ENCODE measurements around the gene NIP7. TPM values are rescaled to one million over a fixed set of nuclear protein-coding genes. Genes with fewer than 3 reads are reported as not detected.

The NIP7 gene
- total RNA-seq, 1 experiment from 2014 or later, result 72.8 TPM

DNA sequence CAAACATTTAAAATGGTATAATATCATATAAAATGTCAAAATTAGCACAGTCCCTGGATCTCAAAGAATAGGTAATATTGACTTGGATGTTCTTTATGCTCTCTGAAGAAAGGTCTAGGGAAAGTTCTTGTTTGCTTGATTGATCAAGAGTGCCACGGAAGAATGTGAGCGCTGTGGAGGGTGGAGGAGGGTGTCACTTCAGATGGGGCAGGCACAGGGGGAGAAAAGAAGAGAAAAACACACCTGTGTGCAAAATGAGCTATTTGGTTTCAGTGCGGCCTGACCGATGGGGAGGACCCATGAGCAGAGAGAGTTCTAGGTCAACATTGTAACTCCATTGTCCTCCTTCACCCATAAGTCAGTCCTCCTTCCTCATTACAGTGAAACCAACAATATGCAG is 37.3 kb upstream of the NIP7 start:
- H3T11ph ChIP-seq (ENCODE audit: low read length), result no peak overlapping the region
- H3K27me3 ChIP-seq (ENCODE audit: insufficient read depth, low read length), result no peaks in the 10 kb centered on the region
- H3K9ac ChIP-seq (ENCODE audit: extremely low read depth, insufficient read length, low read length), result no peak overlapping the region
- no peak overlapping the region for H3K23ac ChIP-seq (ENCODE audit: insufficient read length, low read depth, low read length)
- no CpG with 5 or more reads among the region's 4 CpGs for WGBS (ENCODE audit: extremely low coverage, insufficient read length, low lambda C conversion rate)
- no peak overlapping the region for H2BK15ac ChIP-seq (ENCODE audit: low read depth, low read length)
- H3K4me1 Mint-ChIP-seq, result no peaks in the 10 kb centered on the region
- no peaks in the 10 kb centered on the region for H4K20me1 ChIP-seq (ENCODE audit: control insufficient read depth, insufficient read depth, insufficient read length)
- H4K8ac ChIP-seq (replicated peaks; ENCODE audit: insufficient read length, low read depth, low read length), result no peak overlapping the region
- no peak overlapping the region for H4K91ac ChIP-seq (ENCODE audit: insufficient read length, low read depth, low read length)
- H2BK5ac ChIP-seq (ENCODE audit: insufficient read length, low read length), result no peak overlapping the region
- peaks cover 0 to 18% (median 4%) of the 10 kb centered on the region in 3 experiments; a peak in 6 of 7 replicates for H3K36me3 Mint-ChIP-seq (ENCODE audit: insufficient read depth in 1 of 3, low read depth in 3 of 3)
- H3K79me1 ChIP-seq (ENCODE audit: insufficient read depth, low read depth, low read length, poor library complexity, severe bottlenecking), result no peaks in the 10 kb centered on the region
- H3K9me3 Mint-ChIP-seq, result no peaks in the 10 kb centered on the region
- no peaks in the 10 kb centered on the region for H3K79me2 ChIP-seq (ENCODE audit: insufficient read depth, low read length)
- H2BK120ac ChIP-seq (ENCODE audit: low read depth, low read length, poor library complexity, severe bottlenecking), result no peak overlapping the region
- no peak for DNase-seq
- no peak overlapping the region for H3K27ac ChIP-seq (ENCODE audit: insufficient read length, low read depth, low read length)
- peak overlapping the region in 1 of 3 experiments; percentile 22; a peak in 1 of 7 replicates for H3K27ac Mint-ChIP-seq
- no peak overlapping the region for H3K4me2 ChIP-seq (ENCODE audit: insufficient read depth, insufficient read length, low read length)
- H2BK20ac ChIP-seq (ENCODE audit: low read depth, low read length, poor library complexity, severe bottlenecking), result no peak overlapping the region
- no peak overlapping the region for H2AK5ac ChIP-seq (ENCODE audit: insufficient read length, low read length)
- H3K4me1 ChIP-seq (ENCODE audit: insufficient read depth, low read length), result no peaks in the 10 kb centered on the region
- no peak overlapping the region for H4K5ac ChIP-seq (ENCODE audit: insufficient read length, low read depth, low read length)
- H3K23me2 ChIP-seq (ENCODE audit: insufficient read length, low read depth, low read length, poor library complexity, severe bottlenecking), result no peaks in the 10 kb centered on the region
- TF ChIP-seq, protein P1, sequence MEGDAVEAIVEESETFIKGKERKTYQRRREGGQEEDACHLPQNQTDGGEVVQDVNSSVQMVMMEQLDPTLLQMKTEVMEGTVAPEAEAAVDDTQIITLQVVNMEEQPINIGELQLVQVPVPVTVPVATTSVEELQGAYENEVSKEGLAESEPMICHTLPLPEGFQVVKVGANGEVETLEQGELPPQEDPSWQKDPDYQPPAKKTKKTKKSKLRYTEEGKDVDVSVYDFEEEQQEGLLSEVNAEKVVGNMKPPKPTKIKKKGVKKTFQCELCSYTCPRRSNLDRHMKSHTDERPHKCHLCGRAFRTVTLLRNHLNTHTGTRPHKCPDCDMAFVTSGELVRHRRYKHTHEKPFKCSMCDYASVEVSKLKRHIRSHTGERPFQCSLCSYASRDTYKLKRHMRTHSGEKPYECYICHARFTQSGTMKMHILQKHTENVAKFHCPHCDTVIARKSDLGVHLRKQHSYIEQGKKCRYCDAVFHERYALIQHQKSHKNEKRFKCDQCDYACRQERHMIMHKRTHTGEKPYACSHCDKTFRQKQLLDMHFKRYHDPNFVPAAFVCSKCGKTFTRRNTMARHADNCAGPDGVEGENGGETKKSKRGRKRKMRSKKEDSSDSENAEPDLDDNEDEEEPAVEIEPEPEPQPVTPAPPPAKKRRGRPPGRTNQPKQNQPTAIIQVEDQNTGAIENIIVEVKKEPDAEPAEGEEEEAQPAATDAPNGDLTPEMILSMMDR (conservative IDR thresholded peaks at IDR 0.05), result no peak
- no peaks in the 10 kb centered on the region for H3K9me3 ChIP-seq (ENCODE audit: control insufficient read depth, low read depth, low read length)
- H3K18ac ChIP-seq (ENCODE audit: insufficient read length, low read depth, low read length), result no peak overlapping the region
- no peak overlapping the region for H3K4me3 Mint-ChIP-seq
- no peak overlapping the region for H3K56ac ChIP-seq (ENCODE audit: insufficient read length, low read depth, low read length)
- no peak overlapping the region for H2AFZ ChIP-seq (ENCODE audit: low read length)
- no peak overlapping the region for H3K4ac ChIP-seq (ENCODE audit: low read depth, low read length)
- H2BK12ac ChIP-seq (ENCODE audit: insufficient read length, low read depth, low read length), result no peak overlapping the region
- no peaks in the 10 kb centered on the region for H3K27me3 Mint-ChIP-seq (ENCODE audit: low read depth)
- H3K14ac ChIP-seq (ENCODE audit: insufficient read depth, low read length), result no peak overlapping the region

All from H9 (cell line).